KMS-11 (cell line): ENCODE results near the gene HTT.

Source experiments
- H2AFZ ChIP-seq: fragments of 200-600 bp; sonication (generic); 2 replicates; pipeline ENCODE4 v1.6.1; 2016; ENCODE audit warnings: antibody characterized with exemption, mixed run types, low read depth
- H3K27ac ChIP-seq: fragments of 200-600 bp; sonication (generic); 2 replicates; pipeline ENCODE4 v1.6.1; 2016; ENCODE audit warnings: mild to moderate bottlenecking, mixed run types
- H3K27me3 ChIP-seq: fragments of 200-600 bp; sonication (generic); 2 replicates; pipeline ENCODE4 v1.6.1; 2017; ENCODE audit warnings: mild to moderate bottlenecking, low read depth, mixed run types, moderate library complexity; ENCODE audit not compliant: insufficient read depth
- H3K36me3 ChIP-seq: fragments of 200-600 bp; sonication (generic); 2 replicates; pipeline ENCODE4 v1.6.1; 2017; ENCODE audit warnings: mild to moderate bottlenecking, mixed run types; ENCODE audit not compliant: insufficient read depth
- H3K4me1 ChIP-seq: fragments of 200-600 bp; sonication (generic); 2 replicates; pipeline ENCODE4 v1.6.1; 2016; ENCODE audit warnings: mild to moderate bottlenecking, low read depth, mixed run types; ENCODE audit not compliant: poor library complexity, severe bottlenecking
- H3K4me2 ChIP-seq: fragments of 200-600 bp; sonication (generic); 2 replicates; pipeline ENCODE4 v1.7.0; 2016; ENCODE audit warnings: mild to moderate bottlenecking, mixed run types
- H3K4me3 ChIP-seq: fragments of 200-600 bp; sonication (generic); IDR thresholded peaks from 2 replicates; pipeline ENCODE4 v1.6.1; 2017; ENCODE audit warnings: low read depth, low read length, mixed read lengths; ENCODE audit not compliant: insufficient read depth
- H3K79me2 ChIP-seq: fragments of 200-600 bp; sonication (generic); 2 replicates; pipeline ENCODE4 v1.6.1; 2016; ENCODE audit warnings: low read depth, mixed run types; ENCODE audit not compliant: insufficient read depth
- H3K9ac ChIP-seq: fragments of 200-600 bp; sonication (generic); 2 replicates; pipeline ENCODE4 v1.6.1; 2016; ENCODE audit warnings: mild to moderate bottlenecking, mixed run types
- H4K20me1 ChIP-seq: fragments of 200-600 bp; sonication (generic); 2 replicates; pipeline ENCODE4 v1.6.1; 2016; ENCODE audit warnings: mild to moderate bottlenecking, mixed run types; ENCODE audit not compliant: insufficient read depth
- TF ChIP-seq, protein P1 (sequence below): fragments of 200-600 bp; sonication (generic); conservative IDR thresholded peaks from 2 replicates; pipeline ENCODE4 v1.6.1; 2017; ENCODE audit warnings: low read depth, mild to moderate bottlenecking, antibody characterized with exemption, low read length, moderate library complexity, mixed read lengths

HTT gene

DNA sequence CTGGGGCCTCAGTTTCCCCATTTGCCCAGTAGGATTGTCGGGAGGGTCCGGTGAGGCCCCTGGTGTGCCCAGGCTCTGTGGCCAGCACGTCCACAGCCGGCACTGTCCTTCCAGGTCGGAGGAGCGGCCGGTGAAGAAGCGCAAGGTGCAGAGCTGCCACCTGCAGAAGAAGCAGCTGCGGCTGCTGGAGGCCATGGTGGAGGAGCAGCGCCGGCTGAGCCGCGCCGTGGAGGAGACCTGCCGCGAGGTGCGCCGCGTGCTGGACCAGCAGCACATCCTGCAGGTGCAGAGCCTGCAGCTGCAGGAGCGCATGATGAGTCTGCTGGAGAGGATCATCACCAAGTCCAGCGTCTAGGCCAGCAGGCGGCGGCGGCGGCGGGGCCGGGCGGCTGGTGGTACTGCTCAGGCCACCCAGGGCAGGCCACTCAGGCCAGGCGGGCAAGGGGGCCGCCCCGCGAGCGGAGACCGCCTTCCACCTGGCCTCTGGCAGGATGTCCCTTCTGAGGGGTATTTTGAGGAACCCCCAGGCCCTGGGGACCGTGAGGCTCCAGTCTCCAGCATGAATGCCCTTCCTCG, 181.2 kb downstream of the HTT start:
- Histone ChIP-seq H3K79me2 (no peaks in the 10 kb centered on the region), H3K4me1 (no peaks in the 10 kb centered on the region), H2AFZ (no peak overlapping the region), H4K20me1 (no peaks in the 10 kb centered on the region), H3K9ac (no peak overlapping the region), H3K27ac (no peak overlapping the region), H3K36me3 (no peaks in the 10 kb centered on the region), H3K4me3 (no peak overlapping the region), H3K27me3 (no peaks in the 10 kb centered on the region), H3K4me2 (no peak overlapping the region)
- TF ChIP-seq, protein P1, sequence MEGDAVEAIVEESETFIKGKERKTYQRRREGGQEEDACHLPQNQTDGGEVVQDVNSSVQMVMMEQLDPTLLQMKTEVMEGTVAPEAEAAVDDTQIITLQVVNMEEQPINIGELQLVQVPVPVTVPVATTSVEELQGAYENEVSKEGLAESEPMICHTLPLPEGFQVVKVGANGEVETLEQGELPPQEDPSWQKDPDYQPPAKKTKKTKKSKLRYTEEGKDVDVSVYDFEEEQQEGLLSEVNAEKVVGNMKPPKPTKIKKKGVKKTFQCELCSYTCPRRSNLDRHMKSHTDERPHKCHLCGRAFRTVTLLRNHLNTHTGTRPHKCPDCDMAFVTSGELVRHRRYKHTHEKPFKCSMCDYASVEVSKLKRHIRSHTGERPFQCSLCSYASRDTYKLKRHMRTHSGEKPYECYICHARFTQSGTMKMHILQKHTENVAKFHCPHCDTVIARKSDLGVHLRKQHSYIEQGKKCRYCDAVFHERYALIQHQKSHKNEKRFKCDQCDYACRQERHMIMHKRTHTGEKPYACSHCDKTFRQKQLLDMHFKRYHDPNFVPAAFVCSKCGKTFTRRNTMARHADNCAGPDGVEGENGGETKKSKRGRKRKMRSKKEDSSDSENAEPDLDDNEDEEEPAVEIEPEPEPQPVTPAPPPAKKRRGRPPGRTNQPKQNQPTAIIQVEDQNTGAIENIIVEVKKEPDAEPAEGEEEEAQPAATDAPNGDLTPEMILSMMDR, result no peak

DNA sequence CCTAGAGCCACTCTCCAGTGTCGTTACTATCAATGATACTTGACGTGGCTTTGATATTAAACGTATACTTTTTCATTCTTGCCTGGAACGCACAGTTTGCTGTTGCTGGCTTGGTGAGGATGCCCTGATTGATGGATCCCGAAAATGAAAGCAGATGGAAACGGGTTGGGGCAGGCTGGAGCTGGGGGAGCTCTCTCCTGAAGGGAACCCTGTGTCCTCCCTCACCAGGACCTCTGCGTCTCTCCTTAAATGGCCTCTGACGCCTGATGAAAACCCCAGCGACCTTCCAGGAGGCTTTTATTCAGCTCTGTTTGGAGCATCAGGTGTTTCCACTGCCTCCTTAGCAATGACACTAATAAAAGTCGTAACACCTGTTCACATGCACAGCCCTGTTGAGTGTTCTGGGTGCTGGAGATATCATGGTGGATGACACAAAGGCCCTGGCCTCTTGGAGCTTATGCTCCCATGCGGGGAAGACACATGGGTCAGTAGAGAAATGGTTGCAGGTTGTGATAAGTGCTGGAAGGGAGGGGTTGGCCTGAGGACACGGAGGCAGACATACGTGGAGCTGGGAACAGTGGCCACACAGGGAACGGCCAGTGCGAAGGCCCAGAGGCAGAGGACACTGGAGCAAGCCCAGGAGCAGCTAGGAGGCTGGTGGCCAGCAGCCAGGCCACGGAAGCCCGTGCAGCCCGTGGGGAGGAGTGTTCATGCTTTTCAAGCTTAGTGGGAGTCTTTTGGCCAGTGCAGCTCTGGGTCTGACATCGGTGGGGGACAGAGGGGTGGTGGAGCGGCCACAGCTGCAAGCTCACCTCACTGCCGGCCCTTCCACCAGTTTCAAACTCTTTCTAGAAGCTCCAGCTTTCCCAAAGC, 182.0 kb downstream of the HTT start:
- Histone ChIP-seq H3K27ac (no peak overlapping the region), H3K9ac (no peak overlapping the region), H3K4me2 (no peak overlapping the region), H3K36me3 (no peaks in the 10 kb centered on the region), H3K4me1 (no peaks in the 10 kb centered on the region), H2AFZ (no peak overlapping the region), H4K20me1 (no peaks in the 10 kb centered on the region), H3K27me3 (no peaks in the 10 kb centered on the region), H3K79me2 (no peaks in the 10 kb centered on the region), H3K4me3 (no peak overlapping the region)
- TF ChIP-seq, protein P1, result no peak

DNA sequence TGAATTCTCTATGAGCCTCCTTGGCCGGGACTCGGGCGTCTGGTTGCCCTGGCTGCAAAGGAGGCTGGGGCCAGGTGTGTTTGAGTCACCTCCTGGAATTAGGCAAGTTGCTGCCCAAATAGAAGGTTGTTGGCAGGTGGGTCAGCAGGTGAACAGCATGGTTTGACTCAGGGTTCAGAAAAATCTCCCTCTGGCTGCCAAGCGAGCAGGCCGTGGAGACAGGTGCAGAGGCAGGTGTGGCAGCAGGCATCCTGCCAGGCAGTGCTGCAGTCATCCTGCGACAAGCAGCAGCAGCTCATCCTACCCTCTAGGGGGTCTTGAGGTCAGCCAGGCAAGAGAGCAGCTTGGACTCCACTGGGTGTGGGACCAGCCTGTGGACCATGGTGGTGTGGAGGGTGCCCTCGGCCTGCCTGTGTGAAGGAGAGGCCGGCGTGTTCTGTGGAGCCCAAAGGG, 182.6 kb downstream of the HTT start:
- Histone ChIP-seq H3K4me1 (no peaks in the 10 kb centered on the region), H3K27me3 (no peaks in the 10 kb centered on the region), H3K36me3 (no peaks in the 10 kb centered on the region), H3K9ac (no peak overlapping the region), H3K27ac (no peak overlapping the region), H3K4me3 (no peak overlapping the region), H2AFZ (no peak overlapping the region), H3K79me2 (no peaks in the 10 kb centered on the region), H3K4me2 (no peak overlapping the region), H4K20me1 (no peaks in the 10 kb centered on the region)
- TF ChIP-seq, protein P1, result no peak

- Histone ChIP-seq H3K36me3 (no peaks in the 10 kb centered on the region), H3K27ac (no peak overlapping the region), H4K20me1 (no peaks in the 10 kb centered on the region), H3K4me3 (no peak overlapping the region), H3K79me2 (no peaks in the 10 kb centered on the region), H3K4me2 (no peak overlapping the region), H3K27me3 (no peaks in the 10 kb centered on the region), H3K9ac (no peak overlapping the region), H3K4me1 (no peaks in the 10 kb centered on the region), H2AFZ (no peak overlapping the region)
- TF ChIP-seq, protein P1, result no peak
Observed at GRCh38 chr4:3257556-3258482, 183.3 kb downstream of the HTT start.
